Measurements from ENCODE around the gene STRADA. TPM values are rescaled to one million over a fixed set of nuclear protein-coding genes. Genes with fewer than 3 reads are reported as not detected.
A peak's percentile ranks its signal among the peaks of the same experiment; 100 is the strongest.

The STRADA gene
- total and polyA plus RNA-seq, 9 of the 15 experiments (the other 6 are each of a cell fraction or from before 2014, with no cell fraction given): 6.6 to 33.0 (median 20.5) TPM

GRCh38 chr17:63773272-63774140 lies 31.9 kb upstream of the STRADA start, which contains the start of gene CCDC47 (continued):
- TF ChIP-seq AFF1 (IDR thresholded peaks at IDR 0.05; ENCODE audit: low read depth in 1 of 2, partially characterized antibody in 2 of 2) (peak in 1 of 2 experiments; percentile 91), ZBTB2 (IDR thresholded peaks at IDR 0.05) (peak; percentile 21), BCLAF1 (IDR thresholded peaks at IDR 0.05; ENCODE audit: borderline replicate concordance in 1 of 2, control insufficient read depth in 1 of 2, low read depth in 2 of 2, low read length in 1 of 2) (no peak), CBFB (CRISPR knock-in tag; IDR thresholded peaks at IDR 0.05) (peak; percentile 57; the same call in 1 of the 2 replicates), RBM17 (IDR thresholded peaks at IDR 0.05; ENCODE audit: borderline replicate concordance, low read depth, low read length) (no peak), ZBTB8A (IDR thresholded peaks at IDR 0.05; ENCODE audit: partially characterized antibody) (no peak), GATA2 (CRISPR knock-in tag; IDR thresholded peaks at IDR 0.05) (no peak), BRD9 (IDR thresholded peaks at IDR 0.05; ENCODE audit: low read depth, partially characterized antibody) (peak; percentile 44), FOXK1 (CRISPR knock-in tag; IDR thresholded peaks at IDR 0.05; ENCODE audit: borderline replicate concordance) (no peak), FIP1L1 (IDR thresholded peaks at IDR 0.05; ENCODE audit: low read depth, low read length, poor library complexity, severe bottlenecking) (peak; percentile 62), ZNF239 (CRISPR knock-in tag; IDR thresholded peaks at IDR 0.05) (peak; percentile 52; the same call in 1 of the 2 replicates), E2F1 (CRISPR knock-in tag; IDR thresholded peaks at IDR 0.05) (0 out of 2 replicates have a peak, but pooled peaks have one; percentile 89), CAMTA2 (CRISPR knock-in tag; conservative IDR thresholded peaks at IDR 0.05) (no peak), SMAD4 (CRISPR knock-in tag; conservative IDR thresholded peaks at IDR 0.05) (peak; percentile 83)

Data from K562 (cell line).